HG03571 (cell line): ENCODE data around the gene RPS14.

ENCODE experiments used
- ATAC-seq: cut with Tn5 transposase; IDR thresholded peaks from one replicate; pipeline ENCODE4 v1.9.1; 2021; ENCODE audit not compliant: unreplicated experiment

RPS14 gene

GRCh38 chr5:150449517-150450339 is at the start of gene RPS14:
Gene RPS14, minus strand, starts transcription at chr5:150449739. Its CDS starts 2,006 bp downstream, at chr5:150447733.
- peak; percentile 93 for ATAC-seq

GRCh38 chr5:150498971-150499370 is 49.4 kb upstream of the RPS14 start:
- ATAC-seq: no peak

DNA sequence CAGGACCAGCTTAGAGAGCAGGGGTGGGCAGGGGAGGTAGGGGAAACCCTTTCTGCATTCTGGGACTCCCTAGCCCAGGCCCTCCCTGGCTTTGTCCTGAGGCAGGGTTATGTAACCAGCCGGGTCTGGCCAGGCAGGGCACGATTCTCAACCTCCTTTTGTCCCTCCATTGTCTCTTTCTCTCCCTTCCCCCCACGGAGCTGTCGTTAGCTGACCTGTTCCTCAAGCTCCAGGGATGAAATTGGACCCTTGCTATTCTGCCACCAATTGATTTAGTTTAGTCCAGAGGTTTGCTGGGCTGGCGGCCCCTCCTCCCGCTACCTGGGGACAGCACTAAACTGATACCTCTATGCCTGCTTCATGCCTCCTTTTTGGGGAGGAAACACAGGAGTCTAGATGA is 49.0 kb upstream of the RPS14 start:
- ATAC-seq: no peak

GRCh38 chr5:150497989-150498317 is 48.4 kb upstream of the RPS14 start:
- no peak for ATAC-seq

DNA sequence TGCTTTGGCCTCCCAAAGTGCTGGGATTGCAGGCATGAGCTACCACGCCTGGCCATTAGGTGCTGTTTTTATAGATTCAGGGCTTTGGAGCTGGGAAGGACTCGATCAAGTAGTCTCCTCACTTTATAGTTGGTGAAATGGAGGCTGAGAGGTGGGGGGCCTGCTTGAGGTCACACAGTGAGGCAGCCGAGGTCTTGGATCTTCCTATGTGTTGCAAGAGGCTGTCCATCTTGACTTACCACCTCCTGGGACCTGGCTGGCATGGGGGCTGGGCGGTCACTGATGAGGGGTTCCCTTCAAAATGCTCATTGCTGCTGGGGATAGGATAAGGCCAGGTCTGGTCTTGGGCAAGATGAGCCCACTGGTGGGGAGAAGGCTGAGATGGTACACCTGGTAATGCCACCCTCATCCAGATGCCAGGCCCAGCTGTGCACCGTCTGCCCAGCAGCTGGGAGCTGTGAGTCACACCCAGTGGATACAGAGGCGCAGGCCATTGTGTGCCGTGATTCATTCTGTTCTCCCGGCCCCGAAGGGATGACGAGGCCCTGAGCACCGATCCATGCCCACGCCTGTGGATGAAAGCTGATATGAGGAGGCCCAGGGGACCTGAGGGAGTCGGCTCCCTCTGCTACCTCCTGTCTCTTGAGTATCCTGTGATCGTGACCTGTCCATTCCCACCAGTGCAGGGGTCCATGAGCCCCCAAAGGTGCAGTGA is 47.9 kb upstream of the RPS14 start:
- ATAC-seq: no peak

DNA sequence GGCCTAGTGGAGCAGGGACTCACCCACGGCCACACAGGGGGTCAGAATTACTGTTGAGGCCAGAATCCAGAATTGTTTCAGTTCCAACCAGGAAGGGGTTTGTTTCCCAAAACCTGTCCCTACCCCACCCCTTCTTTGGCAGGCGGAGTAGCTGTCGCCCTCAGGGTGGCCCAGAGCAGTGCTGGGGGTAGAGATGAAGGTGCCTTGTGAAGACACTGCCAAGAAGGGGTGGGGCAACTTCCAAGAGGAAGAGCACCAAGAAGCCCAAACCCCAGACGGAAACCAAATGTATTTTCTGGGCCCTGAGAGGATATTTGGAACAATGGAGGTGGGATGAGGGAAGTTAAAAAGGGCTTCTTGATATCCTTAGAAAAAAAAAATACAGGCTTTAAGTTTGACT is 47.0 kb upstream of the RPS14 start:
- ATAC-seq: no peak

GRCh38 chr5:150496098-150496497 is 46.6 kb upstream of the RPS14 start:
- no peak for ATAC-seq

- ATAC-seq: no peak
These were observed 43.1 kb upstream of the RPS14 start for GRCh38 chr5:150492621-150493020.

- ATAC-seq: no peak
These were observed 42.3 kb upstream of the RPS14 start for GRCh38 chr5:150491876-150492275.

DNA sequence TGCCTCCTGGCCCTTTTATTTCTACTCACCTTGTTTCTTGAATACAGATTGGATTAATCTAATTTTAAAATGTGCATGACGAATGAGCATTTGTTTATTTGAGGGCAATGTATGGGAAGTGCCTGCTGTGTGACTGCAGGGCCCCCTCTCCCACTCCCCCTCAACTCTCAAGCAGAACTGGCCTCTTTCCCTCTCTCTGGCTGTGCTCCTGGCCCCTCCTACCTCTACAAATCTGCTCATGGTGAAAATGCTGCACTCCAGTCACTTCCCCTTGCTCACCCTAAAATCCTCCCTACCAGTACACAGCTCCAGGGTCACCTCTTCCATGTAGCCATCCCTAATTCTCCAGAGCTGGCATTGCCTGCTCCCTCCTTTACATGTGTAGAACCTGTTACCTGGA is 41.2 kb upstream of the RPS14 start:
- ATAC-seq: no peak

DNA sequence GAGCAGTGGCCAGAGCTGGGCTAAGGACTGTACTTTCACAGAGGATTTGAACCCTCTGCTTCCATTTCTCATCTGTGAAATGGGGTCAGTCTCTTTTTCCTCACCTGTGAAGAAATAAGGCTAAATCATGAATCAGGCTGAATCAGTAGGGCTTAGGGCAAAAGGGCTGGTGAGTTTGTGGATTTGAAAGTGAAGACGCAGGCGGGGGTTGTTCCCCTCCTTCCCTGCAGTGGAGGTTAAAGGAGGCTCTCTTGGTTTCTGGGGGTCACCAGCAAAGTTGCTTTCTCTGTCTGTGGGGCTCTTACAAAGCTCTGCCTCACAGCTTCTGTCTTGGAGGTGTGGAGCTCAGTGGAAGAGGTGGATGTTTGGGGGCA is 40.7 kb upstream of the RPS14 start:
- ATAC-seq: no peak

DNA sequence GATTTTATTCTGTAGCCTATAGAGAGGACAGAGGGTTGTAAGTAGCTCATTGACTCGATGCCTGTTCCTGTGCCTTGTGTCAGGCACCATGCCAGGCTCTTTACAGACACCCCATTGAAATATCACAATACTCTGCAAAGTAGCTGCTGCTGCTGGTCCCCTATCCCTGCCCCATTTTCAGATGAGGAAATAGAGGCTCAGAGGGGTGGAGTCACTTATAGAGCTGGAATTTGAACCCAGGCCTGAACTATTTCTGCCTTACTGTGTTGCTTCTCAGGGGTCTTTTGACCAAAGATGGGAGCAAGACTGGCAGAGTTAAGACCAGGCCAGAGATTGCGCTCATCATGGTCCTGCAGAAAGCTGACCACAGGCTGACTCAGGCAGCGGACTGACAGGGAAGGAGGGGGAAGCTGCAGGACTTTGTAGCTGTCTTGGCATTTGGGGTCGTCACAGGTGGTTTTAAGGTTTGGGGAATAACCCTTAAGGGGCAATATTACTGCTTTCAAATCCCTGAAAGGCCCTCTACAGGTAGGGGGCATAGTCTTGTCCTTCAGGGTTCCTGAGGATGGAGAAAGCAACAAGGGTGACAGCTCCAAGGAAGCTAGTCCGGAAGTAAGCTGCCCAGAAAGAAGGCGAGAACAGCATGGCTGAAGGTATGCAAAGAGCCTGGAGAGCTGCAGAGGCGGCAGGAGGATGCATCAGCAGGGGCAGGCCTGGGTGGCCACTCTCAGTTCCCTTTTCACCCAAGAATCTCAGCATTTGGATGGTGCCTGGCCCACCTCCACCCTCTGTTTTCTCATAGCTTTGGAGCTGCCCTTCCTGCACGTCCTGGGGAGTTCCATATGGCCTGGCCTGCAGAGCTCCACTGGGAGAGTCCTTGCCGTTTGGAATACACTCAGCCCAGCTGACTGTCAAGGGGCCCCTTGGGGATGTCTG is 40.1 kb upstream of the RPS14 start:
- ATAC-seq: peak; percentile 68

- ATAC-seq: no peak
These were observed 39.2 kb upstream of the RPS14 start for GRCh38 chr5:150488519-150489359.

GRCh38 chr5:150487199-150488061 is 37.9 kb upstream of the RPS14 start:
- no peak for ATAC-seq

DNA sequence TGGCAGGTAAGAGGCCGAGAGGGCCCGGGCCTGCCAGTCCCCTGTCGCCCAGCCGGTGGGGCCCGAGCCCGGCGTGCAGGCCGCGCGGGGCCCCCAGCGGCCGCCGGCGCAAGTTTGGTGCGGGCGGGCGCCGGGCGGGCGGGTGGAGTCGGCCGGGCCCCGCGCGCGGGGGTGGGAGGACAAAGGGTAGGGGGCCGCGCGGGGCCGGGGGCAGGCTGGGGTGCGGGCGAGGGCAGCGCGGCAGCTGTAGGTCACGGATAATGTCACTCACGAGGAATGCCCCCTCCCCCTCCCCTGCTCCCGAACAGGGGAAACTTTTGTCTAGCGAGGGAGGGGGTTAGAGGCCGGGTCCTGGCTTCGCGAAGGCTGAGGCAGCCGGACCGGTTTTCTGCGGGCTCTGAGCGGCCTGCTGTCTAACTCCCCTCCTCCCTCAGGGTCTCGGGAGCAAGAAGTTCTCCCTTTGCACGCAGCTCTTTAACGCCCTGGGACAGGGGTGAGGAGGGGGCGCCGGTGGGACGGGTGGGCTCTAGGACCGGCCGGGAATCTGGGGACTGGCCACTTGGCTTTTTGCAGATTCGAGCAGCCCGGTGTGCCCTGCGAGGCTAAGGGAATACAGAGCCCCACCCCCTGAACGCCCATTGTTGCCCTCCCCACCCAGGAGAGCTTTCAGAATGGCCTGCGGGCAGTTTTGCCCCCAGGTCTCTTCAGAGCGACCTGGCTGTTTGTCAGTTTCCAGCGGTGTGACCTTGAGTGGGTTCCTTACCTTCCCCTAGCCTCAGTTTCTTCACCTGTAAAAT is 37.1 kb upstream of the RPS14 start:
- ATAC-seq: peak; percentile 21

DNA sequence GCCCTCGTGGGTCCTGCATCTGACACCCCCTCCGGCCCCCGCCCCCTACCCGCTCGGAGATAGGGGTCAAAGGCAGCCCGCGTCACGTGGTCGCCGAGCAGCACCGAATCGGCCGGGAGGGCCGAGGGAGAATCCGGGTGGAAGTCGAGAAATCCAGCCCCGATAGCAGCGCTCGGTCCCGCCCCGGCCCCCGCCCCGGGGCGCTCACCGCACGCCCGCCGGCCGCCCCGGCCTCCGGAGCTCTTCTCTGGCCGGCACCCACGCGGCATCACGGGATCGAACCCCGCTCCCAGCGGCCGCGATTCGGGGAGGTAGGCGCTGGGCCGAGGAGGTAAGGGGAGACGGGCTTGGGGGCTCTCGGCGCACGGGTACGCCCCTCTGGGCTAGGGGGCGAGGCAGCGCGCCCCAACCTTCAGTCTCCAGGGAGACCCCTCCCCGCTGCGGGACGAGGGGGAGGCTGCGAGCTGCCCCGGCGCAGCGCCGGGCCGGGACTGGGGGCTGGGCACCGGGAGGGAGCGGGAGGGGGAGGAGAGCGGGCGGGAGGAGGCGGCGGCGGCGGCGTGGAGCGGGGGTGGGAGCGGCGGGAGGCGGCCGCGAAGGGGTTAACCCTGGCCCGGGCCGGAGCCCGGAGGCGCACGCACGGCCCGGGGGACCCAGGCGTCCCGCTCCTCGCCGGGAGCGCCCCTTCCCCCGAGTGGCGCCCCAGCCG is 36.3 kb upstream of the RPS14 start:
- ATAC-seq: peak; percentile 27

GRCh38 chr5:150484964-150485692 is 35.6 kb upstream of the RPS14 start:
- no peak for ATAC-seq
